ENCODE measurements around the gene HPSE2.
"Not testable (repeated sequence)": the region's sequence is repeated elsewhere in the genome, so short reads cannot be mapped to it uniquely, and the experiment has no call there.

Gene HPSE2

DNA sequence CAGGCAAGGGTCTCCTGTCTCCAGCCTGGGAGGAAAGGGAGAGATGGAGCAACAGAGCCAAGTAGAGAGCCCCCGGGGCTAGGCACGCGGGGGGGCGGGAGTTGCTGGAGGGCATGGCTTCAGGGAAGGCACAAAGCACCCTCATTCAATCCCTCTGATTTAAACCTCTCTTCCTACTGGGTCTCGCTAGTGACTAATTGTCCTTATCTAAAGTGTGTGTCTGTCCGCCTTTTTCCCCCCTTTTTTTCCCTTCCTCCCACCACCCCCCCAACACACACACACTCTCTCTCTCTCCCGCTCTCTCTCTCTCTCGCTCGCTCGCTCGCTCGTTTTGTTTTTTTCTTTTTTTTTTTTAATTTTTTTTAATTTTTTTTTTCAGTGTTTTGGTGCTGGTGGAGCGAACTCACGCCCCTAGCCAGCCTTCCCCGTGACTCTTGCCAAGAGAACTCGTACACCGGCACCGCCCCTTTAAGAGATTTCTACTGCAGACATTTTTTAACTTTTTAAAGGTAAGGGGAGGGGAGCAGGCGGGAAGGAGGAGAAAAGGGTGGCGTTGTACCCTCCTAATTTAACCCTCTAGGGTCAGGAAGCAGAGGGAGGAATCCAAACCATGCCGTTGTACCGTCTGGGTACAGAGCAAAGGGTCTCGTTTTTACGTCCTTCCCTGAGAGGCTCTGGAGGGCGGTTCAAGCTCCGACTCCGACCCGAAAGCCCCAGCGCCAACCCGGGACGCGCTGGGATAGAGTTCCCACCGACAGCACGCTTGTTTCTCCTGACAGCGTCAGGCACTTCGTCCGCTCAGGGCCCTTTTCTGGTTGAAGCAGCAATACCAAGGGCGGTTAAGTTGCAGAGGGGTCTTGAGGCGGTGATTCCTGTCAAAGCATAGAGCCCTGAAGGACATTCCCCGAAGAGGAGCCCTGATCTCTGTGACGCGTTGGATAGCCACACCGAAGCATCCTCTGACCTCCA lies at the start of gene HPSE2:
Gene HPSE2, minus strand, starts transcription at position 195 of the 969 bp plus-strand sequence.
- peak; percentile 4 for FAIRE-seq

DNA sequence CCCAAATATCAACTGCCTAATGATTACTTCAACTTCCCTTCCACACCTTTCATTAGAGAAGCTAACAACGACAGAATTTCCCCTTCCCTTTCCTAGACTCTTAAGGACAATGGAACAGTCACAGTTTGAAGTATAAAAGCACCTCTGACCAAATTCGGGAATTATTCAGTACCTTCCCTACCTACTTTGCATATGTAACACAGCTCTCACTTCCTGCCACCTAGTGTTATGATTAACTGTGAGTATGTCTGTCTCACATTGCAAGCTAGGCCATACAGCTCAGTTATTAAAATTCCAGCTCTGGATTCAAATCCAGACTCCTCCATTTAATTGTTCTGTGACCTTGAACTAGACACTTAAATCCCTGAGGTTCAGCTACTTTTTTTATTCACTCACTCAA lies 44.8 kb upstream of the HPSE2 start:
- no peak for FAIRE-seq

DNA sequence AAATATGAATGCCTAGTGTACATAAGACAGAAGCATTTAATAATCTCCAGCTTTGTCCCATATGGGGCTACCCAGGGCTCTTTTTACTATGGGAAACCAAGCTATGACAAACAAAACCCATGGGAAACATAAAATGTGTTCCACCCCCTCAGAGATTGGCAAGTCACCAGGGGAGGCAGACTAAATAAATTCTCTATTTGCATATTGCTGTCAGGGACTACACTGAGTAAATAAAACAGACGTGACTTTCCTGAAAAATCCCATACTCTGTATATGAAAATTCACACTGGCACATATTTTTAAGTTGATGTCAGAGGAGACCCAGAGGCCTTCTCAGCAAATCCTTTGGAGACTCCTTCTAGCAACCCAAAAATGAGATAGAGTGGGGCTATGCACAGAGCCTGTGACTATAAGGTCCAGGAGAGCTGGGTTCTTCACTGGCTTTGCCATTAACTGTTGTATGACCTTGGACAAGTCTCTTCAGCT lies 44.0 kb upstream of the HPSE2 start:
- FAIRE-seq = no peak

DNA sequence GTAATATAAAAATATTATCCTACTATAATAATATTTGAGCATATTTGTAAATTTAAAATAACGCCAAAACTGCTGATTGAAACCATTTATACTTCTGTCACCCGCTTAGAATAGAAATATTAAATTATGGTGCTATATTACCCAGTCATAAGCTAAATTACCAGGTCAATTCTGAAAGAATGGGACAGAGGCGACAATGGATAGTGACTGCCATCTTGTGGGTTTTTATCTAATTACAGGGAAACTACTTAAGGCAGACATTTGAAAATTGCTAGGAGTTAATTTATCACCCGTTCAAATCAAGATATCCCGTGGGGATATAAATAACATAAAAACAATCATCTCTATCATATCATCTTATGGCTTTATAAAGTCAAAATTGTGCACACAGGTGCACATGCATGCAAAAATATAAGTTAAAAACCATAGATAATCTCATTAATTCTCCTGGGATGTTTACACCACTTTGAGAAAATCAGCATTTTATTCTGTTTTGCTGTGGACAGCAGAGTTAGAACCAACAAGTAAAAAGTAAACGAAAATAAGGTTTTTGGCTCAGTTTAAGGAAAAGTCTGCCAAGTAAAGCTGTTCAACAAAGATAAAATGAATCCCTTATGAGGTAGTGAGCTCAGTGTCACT lies 41.3 kb upstream of the HPSE2 start:
- no peak for FAIRE-seq

DNA sequence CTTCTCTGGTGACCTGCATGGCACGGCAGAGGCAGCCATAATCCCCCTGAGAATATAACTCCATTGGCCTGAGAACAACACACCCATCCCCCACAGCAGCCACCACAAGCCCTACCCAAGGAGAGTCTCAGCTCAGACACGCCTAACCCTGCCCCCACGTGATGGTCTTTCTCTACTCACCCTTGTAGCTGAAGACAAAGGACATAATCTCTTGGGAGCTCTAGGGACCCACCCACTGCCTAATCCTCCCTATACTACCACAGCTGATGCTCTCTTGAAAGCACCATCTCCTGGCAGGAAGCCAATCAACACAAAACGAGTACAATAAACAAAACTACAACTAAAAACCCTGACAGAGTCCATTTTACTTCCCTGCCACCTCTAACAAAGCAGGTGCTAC lies 30.7 kb upstream of the HPSE2 start:
- FAIRE-seq = no peak

DNA sequence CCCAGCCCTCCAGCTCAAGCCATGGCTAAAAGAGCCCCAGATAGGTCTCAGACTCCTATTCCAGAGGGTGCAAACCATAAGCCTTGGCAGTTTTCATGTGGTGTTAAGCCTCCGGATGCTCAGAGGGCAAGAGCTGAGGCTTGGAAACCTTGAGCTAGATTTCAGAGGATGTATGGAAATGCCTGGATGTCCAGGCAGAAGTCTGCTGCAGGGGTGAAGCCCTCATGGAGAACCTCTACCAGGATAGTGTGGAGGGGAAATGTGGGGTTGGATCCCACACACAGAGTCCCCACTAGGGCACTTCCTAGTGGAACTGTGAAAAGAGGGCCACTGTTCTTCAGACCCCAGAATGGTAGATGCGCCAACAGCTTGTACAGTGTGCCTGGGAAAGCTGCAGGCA lies 13.2 kb upstream of the HPSE2 start:
- no peak for FAIRE-seq

DNA sequence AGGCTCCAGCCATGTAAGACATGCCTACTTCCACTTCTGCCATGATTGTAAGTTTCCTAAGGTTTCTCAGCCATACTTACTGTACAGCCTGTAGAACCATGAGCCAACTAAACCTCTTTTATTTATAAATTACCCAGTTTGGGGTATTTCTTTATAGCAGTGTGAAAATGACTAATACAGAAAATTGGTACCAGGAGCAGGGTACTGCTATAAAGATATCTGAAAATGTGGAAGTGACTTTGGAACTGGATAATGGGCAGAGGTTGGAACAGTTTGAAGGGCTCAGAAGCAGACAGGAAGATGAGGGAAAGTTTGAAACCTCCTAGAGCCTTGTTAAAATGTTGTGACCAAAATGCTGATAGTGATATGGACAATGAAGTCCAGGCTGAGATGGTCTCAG lies 12.2 kb upstream of the HPSE2 start:
- FAIRE-seq = not testable (repeated sequence)

DNA sequence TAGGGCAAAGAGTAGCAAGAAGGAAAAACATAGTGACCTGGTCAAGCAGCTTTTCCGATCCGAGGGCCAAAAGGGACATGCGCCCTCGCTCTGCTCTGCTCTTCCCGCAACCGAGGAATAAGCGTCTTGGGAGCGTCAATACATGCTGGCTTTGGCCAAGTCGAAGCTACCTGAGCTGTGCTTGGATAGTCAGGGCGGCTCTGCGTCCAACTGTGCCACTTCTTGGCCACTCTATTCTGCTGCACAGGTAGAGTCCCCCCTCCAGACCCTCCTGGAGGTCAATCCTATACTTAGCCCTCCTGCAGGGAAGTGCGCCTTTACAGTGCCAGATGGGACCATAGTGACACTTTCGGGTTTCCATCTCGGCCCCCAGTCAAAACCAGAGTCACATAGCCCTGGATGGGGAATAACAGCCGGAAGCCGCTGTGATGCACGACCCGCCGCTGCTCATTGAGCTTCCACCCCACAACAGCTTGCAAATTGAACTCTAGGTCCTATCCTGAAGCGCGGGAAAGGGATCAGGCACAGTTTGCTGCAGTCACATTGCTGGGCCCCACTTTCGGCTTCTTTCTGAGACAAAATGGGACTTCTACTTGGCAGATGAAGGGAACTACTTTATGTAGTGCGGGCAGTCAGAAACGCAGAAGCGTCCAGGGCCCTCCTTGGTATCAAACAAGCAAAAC lies 1.1 kb upstream of the HPSE2 start:
- FAIRE-seq = no peak

DNA sequence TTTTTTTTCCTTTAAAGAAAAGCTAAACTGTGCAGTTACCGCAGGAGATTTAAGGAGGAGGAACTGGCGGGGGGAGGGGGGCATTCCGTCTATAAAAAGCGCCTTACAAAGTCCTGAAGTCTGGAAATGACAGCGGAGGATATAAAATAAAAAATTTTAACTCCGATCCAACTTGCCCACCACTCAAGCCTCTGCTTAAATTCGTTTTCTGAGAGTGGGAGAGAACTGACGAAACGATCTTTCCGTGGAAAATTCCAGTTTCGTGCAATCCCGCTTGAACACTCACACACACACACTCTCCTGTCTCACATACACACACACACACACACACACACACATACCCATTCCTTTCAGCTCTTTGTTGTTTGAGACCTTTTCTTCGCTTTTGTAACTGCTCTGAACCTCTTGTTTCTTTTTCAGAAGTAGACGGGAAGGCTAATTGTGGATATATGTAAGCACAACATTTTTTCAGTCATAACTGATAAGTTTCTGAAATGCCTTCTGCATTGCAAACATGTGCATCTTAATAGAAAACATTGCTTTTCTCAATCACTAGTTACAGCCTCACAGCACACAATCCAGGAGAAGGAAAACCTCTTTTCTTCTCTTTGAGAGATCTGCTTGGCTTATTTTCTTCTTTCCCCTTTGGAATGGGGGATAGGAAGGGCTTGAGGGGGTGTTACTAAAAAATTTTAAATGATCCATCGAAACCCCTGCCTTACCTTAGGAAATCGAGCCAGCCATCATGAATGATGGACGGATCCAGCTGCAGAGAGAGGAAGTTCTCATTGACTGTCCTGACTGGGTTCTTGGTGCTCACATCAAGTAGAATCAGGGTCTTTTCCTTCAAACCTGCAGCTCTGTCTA lies 628 bp downstream of the HPSE2 start:
- no peak for FAIRE-seq

DNA sequence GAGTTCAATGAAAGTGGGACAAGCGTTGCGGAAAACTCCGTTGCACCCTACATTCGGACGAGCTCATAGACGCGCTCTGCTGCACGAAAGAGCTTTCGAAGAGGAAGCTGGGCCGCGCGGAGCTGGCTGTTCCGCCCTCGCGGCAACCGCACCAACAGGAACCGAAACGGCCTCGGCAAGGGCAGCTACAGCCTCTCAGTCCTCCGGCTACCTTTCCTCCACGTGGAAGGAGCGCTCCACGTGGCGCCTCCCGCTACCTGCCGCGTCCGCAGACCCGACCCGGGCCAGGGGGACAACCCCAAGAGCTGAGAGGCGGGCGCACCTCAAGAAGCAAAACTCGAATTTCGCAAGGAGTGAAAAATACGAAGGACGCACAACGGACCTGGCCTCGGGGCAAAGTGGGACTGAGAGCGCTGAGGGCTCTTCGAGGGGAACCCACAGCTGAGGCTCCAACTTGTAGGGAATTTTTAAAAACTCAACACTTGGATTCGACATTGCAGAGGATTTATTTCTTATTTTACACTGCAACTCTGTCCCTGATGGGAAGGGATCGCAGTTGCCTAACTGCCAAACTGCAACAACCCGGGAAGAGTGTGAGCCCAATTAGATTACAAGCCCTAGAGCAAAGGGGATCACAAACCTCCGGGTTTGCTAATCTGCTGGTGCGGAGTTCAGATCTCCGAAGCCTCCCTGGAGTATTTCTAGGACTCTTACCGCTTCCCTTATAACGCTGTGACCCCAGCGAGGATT lies 1.4 kb downstream of the HPSE2 start:
- FAIRE-seq = no peak

DNA sequence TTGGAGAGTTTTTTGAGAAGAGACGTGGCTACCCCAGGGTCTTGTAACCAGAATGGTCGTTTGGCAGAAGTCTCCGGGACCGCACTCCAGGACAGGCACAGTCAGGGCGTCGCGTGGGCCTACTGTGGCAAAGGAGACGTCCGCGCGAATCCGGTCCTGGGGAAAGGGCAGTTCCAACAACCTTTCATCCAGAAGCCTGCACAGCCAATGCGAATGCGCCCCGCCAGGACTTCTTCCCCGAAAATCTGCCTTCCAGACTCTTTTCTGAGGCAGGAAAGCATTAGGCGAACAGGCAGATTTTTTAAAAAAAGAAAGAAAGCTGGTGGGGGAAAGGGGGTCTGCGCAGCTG lies 2.0 kb downstream of the HPSE2 start:
- FAIRE-seq = no peak

DNA sequence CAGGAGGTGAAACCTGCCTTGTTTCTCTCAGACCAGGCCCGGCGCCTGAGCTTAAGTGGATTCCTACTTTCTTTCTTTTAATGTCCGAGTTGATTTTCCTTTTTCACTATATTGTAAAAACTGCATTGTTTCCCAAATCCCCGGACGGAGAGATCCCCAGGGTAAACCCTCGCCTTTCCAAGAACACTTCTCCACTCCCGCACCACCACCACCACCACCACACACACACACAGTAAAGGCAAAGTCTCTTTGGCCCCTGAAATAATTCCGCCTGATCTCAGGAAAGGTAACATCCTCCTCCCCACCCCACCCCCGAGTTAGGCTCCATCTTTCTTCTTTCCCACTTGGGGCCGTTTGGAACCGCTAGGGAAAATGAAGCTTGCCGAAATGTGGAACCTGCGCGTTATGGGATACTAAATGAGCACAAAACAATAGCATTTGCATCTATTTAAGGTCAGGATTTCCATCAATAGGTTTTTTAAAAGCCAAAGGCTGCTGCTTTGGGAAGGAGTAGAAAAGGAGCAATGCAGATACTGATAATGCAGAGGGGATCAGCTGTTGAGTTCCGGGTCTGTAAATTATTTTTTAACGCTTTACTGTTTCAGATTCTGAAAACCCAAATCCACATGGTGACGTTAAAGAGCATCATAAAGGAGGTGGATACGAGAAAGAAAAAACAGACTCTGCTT lies 2.5 kb downstream of the HPSE2 start:
- no peak for FAIRE-seq

DNA sequence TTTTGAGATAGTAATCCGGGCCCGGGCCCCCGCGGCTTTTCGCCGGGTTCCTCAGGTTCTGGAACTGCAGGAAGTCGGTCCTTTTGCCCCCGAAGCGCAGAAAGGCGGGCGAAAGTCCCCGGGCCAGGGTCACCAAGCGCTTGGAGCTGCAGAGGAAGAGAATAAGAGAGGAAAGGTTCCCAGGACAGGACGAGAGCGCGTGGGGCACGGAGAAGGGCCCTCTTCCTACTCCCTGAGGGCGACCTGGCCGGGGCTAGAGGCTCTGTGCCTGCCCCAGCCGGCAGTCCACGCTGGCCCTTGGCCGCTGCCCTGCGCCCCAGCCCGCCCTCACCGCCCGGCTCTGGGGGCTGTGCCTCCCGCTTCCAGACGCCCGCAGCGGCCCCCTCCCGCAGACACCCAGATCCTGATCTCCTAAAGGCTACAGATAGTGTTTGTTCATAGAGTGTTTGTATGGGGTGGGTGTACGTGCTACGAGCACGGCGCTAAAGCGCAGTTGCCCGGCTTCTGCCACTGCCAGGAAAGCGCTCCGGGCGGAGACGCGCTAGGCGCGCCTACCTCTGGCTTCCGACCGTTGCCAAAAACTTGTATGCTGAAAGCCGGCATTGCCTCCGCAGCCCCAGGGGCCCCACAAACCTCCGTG lies 3.2 kb downstream of the HPSE2 start:
- no peak for FAIRE-seq

DNA sequence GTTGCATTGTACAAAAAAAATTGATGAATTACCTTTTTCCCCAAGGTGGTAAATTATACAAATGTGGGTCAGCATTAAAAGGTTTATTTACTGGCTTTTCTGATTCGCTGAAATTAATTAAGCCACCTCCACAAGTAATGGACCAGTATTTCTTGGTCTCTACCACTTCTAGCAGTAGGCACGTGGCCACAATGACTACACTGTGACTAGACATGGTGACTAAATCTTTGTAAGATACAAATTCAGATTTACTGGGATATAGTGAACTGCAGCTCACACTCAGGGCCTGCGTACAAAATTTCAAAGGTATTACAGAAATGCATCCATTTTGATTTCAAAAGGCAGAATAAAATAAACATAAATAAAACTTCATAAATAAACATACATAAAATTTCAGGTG lies 10.9 kb downstream of the HPSE2 start:
- FAIRE-seq = no peak

DNA sequence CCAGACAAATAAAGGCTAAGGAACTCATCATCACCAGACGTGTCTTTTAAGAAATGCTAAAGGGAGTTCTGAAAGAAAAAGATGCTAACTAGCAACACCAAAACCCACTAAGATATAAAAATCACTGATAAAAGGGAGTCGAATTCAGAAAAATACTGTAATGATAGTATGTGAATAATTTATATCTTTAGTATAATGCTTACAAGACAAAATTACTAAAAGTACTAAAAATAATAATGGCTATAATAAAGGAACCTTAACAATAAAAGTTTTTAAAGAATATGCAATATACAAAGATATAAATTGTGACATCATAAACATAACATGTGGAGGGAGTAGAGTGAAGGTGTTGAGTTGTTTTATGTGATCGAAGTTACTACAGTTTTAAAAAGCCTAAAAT lies 28.3 kb downstream of the HPSE2 start:
- FAIRE-seq = no peak

DNA sequence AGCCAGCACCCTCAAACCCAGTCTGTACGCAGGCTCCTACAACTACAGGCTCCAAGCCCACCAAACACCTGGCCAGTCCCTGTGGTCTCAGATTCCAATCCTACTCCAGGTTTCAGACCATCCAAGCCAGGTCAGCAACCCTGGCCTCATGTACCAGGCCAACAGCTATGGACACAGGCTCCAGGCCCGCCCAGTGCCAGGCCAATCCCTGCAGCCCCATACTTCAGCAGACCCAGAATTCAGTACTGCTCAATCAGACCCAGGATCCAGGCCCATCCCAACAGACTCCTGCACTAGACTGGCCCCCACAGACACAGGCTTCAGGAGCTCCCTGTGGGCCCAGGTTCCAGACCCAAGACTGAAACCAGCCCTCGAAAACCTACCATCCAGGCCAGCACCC lies 32.3 kb downstream of the HPSE2 start:
- FAIRE-seq = no peak

DNA sequence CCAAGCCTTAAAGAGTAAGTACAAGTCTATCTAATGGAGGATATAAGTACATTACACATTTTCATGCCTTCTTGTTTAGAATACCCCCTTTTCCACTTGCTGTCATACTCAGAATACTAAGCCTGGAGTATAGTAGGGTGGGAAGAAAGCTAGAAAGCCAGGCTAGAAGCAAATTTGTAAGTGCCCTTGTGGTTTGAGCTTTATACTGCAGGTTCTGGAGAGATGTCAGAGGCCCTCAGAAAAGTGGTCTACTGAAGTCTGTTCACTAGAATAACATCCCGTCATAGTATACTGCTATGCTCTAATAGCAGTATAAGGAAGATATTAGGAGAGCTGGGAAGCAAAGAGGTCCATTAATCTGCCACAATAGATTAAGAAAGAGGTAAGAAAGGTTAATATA lies 62.7 kb downstream of the HPSE2 start:
- FAIRE-seq = no peak

DNA sequence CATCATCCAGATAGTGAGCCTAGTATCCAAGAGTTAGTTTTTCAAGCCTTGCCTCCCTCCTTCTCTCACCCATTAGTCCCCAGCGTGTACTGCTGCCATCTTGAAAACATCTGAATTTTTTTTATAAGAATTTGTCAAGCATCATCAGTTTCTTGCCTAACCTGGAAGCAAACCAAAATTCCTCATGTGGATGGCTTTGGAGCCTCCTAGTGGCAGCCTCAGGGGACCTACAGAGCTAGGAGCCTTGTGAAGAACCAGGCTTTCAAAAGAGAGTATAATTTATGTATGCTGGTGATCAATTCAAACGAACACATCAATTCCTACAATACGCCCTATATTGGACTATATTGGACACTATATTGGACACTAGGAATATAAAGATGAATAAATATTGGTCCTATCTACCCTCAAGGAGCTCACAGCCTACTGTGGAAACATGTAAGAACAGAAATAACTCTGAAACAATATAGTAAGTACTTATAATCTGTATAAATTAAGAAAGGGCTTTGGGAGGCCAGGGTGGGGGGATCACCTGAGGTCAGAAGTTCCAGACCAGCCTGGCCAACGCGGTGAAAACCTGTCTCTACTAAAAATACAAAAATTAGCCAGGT lies 63.4 kb downstream of the HPSE2 start:
- FAIRE-seq = no peak

DNA sequence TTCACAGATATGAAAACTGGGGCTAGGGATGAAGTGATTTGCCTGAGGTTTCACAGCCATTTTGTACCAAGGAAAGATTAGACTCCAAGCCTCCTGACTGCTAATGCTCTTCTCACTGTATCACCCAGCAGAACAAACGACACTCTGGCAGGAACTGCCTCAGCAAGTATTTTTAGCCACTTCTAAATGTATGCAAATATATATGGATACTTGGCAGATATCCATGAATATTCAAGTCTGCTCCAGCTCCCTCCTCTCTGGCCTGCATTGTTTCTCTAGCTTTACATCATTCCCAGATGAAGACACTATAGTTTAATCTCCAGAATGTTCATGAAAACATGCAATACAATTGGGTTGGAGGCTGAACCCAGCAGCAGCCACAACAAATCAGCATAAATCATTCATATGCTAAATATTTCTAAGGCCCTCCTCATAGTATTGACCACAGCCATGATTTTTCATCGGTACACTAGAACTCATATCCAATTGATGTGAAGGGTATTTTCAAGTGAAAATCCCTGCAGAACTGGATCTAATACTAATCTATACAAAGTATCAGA lies 65.5 kb downstream of the HPSE2 start:
- no peak for FAIRE-seq

DNA sequence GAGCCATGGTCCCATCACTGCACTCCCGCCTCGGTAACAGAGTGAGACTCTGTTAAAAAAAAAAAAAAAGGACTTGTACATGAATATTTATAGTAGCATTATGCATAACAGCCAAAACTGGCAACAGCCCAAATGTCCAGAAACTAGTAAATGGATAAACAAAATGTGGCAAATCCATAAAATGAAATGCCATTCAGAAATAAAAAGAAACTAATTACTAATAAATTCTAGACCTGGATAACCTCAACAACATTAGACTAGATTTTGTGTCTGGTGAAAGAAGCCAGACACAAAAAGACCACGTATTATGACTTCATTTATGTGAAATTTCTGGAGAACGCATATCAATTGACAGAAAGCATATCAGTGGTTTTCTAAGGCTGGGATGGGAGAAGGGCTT lies 74.5 kb downstream of the HPSE2 start:
- FAIRE-seq = peak; percentile 26
